NCI-H446 treated with DMSO at 0.1 percent for 48 hours (cell line): ENCODE data around the gene ALG8.
"Not testable (repeated sequence)": the region's sequence is repeated elsewhere in the genome, so short reads cannot be mapped to it uniquely, and the experiment has no call there.

Source experiments
- DNase-seq: peaks from one replicate; lab custom pipeline; 2025; lab: John Stamatoyannopoulos, UW

ALG8 gene

DNA sequence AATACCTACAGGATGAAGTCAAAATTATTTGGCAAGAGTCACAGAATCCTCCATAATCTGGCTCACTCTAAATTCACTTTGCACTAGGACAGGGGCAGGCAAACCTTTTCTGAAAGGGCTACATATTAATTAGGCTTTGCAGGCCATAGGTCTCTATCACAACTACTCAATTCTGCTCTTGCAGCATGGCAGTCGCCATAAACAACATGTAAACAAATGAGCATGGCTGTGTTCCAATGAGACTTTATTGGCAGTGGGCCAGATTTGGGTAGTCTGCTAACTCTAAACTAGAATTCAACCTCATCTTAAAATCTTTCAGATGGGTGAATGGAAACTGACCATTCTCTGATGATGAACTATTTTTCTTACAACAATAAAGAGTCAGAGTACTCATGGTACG, 70.0 kb downstream of the ALG8 start:
- DNase-seq: no peak

- DNase-seq: no peak
Observed at GRCh38 chr11:78067704-78068103, 71.7 kb downstream of the ALG8 start.

DNA sequence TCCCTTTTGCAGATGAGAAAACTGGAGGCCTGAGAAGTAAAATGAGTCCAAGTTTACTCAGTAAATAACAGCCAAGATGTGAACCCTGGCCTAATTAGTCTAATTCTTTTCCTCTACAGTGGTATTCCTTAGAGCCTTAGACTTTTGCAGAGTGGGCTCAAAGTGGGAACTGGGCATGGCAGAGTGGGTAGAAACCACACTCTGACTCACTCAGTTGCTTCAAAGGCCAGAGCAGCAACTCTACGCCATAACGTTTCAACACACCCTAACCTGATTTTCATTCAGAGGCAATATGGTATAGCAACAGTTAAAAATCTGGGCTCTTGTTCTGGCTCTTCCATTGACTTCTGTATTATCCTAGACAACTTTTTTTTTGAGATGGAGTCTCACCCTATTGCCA, 73.0 kb downstream of the ALG8 start:
- no peak for DNase-seq

GRCh38 chr11:78065203-78065602, 74.2 kb downstream of the ALG8 start:
- no peak for DNase-seq

DNA sequence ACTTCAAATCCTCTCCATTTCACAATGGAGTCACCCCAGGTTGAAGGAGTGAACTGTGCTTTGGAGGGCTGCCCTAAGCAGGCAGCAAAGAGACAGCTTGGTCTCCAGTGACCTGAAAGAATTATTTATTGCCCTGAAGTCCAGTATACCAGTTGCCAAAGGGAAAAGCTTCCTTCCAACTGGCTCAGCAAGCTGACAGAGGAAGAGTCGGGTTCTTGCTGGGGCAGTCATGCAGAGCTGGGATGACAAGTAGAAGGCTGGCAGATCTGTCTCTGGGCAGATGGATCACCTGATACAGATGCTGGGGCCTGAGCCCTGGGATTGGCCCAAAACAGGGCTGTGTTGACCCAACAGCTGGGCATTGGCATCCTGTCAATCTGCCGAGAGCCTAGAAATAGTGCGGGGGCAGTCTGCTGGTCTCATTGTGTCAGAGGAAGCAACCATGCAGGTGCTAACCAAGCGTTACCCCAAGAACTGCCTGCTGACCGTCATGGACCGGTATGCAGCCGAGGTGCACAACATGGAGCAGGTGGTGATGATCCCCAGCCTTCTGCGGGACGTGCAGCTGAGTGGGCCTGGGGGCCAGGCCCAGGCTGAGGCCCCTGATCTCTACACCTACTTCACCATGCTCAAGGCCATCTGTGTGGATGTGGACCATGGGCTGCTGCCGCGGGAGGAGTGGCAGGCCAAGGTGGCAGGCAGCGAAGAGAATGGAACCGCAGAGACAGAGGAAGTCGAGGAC, 75.8 kb downstream of the ALG8 start, which contains the start of gene THRSP:
Gene THRSP (plus strand): TSS at position 422 of the 742 bp plus-strand sequence. CDS start 21 bp downstream, at position 443.
- peak; percentile 77 for DNase-seq

GRCh38 chr11:78062671-78063070, 76.8 kb downstream of the ALG8 start:
- no peak for DNase-seq

DNA sequence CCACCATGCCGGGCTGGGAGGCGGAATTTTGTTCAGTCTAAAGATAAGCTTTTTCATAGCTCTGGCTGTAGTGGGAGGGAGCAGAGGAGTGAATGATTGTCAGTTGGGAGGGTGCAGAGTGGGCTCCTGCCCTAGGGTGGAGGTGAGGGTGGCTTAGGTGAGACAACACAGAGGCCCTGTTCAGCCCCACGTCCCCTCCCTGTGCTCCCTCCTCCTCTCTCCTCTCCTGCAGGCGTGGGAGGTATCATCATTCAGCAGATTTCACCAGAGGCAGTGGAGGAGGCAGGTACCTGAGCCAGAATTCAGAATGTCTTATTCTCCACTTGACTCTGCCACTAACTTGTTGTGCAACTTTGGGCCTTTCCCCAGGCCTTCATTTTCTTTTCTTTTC, 77.5 kb downstream of the ALG8 start:
- DNase-seq: no peak

GRCh38 chr11:78061088-78061920, 78.1 kb downstream of the ALG8 start:
- peak; percentile 9 for DNase-seq

GRCh38 chr11:78060533-78060932, 78.9 kb downstream of the ALG8 start:
- DNase-seq: no peak

DNA sequence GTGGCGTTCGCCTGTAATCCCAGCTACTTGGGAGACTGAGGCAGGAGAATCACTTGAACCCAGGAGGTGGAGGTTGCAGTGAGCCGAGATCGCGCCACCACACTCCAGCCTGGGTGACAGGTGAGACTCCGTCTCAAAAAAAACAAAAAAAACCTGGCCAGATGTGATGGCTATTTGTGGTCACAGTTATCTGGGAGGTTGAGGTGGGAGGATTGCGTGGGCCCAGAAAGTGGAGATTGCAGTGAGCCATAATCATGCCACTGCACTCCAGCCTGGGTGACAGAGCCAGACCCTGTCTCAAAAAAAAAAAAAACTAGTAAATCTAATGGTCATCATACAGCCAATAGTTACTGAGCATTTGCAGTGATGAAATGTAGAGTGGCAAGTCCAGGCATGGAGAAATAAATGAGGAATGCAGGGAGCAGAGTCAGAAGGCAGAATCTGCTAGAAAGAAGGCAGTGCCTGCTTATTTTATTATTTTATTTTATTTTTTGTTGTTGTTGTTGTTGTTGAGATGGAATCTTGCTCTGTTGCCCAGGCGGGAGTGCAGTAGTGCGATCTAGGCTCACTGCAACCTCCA, 79.6 kb downstream of the ALG8 start:
- DNase-seq: not testable (repeated sequence)

- no peak for DNase-seq
Observed at GRCh38 chr11:78057462-78058055, 81.9 kb downstream of the ALG8 start.

GRCh38 chr11:78056093-78056492, 83.3 kb downstream of the ALG8 start:
- DNase-seq: no peak

GRCh38 chr11:78054971-78055370, 84.5 kb downstream of the ALG8 start:
- DNase-seq: no peak

DNA sequence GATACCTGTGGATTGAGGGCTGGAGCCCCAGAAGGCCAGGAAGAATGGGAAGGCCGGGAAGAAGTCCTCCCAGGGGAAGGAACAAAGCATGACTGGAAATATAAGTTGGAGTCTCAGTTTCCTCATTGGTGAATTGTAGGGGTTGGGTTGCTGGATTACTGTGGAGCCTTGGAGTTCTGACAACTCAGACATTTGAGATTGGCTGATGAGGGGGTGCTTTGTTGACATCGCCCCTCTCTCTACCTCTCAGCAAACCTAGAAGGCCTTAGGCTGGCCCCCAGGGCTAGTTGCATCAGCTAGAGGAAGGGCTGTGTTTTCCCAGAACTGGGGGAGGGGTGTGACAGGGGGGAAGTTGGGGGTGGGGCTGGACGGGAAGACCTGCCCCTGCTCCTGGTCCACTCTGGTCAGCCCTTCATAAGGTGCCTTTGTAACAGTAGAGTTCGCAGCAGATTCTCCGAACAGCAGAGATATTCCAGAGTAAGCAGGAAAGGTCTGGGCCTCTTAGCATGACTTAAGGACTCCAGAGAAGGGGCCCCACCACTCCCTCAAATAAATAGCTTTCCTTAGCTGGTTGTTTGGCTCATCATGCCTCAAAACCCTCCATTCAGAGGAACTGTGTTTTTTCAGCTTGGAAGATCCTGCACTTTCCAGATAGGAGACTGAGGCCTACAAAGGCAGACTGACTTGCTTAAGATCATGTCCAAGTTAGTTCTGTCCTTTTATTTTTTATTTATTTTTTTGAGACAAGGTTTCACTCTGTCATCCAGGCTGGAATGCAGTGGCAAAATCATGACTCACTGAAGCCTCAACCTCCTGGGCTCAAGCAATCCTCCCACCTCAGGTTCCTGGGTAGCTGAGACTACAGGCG, 88.2 kb downstream of the ALG8 start:
- no peak for DNase-seq
